K562 (cell line): ENCODE measurements around the gene ZNF768. TPM values are rescaled to one million over a fixed set of nuclear protein-coding genes. Genes with fewer than 3 reads are reported as not detected.

ENCODE experiments used
- ATAC-seq: fragments of 200-7000 bp; cut with Tn5 transposase; 3 replicates; pipeline ENCODE4 v1.9.1; 2020; ENCODE audit warnings: moderate library complexity
- BruUV-seq: library from RNA; stranded (reverse); fragments of 400-500 nt; replicated peaks from 2 replicates; lab custom pipeline; 2021; lab: Mats Ljungman, UMichigan
- CTCF ChIA-PET: fragments of 300-600 bp; formaldehyde crosslinking; extraction: SDS; loops from one replicate; lab custom pipeline; 2021; ENCODE audit warnings: low intra/inter-chr PET ratio; lab: Yijun Ruan, JAX
- POLR2A ChIA-PET: fragments of 300-600, 350-650 bp; sonication (Branson Sonifier 250); formaldehyde crosslinking; extraction: SDS; loops from one replicate; lab custom pipeline; 2021; ENCODE audit warnings: antibody characterized with exemption, inconsistent platforms; lab: Yijun Ruan, JAX
- DNase-seq, 4 experiments: peaks; one replicate each; pipeline versions ENCODE4 v3.0.0 to v3.0.0-alpha.2; 2011 to 2018; ENCODE audit warnings: low spot score in 3 of 4, mixed read lengths in 3 of 4; ENCODE audit errors: extremely low read depth in 1 of 4
- FAIRE-seq: peaks from 2 replicates; lab custom pipeline; 2011; peaks lifted over from hg19 to GRCh38; lab: Jason Lieb, UNC
- H2AFZ ChIP-seq: 2 replicates; pipeline ENCODE4 v1.6.0; 2011; ENCODE audit warnings: low read depth, low read length, control low read depth, inconsistent platforms
- H3K27ac ChIP-seq: fragments of 200-600 bp; 3 replicates; pipeline ENCODE4 v1.8.0; 2011; ENCODE audit warnings: low read depth, mild to moderate bottlenecking, control low read depth, inconsistent platforms, low read length, moderate library complexity, mixed read lengths; ENCODE audit errors: extremely low read depth
- H3K27me3 ChIP-seq, 2 experiments: fragments of 300-600 bp in 1 of 2; 2 replicates in 1 of 2; 3 replicates in 1 of 2; pipeline versions ENCODE4 v1.6.0 to v1.8.0; 2011; ENCODE audit warnings: inconsistent platforms in 2 of 2, low read length in 2 of 2, mild to moderate bottlenecking in 1 of 2, mixed read lengths in 1 of 2, moderate library complexity in 1 of 2; ENCODE audit not compliant: control insufficient read depth in 2 of 2, insufficient read depth in 2 of 2
- H3K36me3 ChIP-seq: fragments of 300-600 bp; 3 replicates; pipeline ENCODE4 v1.8.0; 2011; ENCODE audit warnings: mild to moderate bottlenecking, low read length, inconsistent platforms; ENCODE audit not compliant: control insufficient read depth, insufficient read depth
- H3K4me1 ChIP-seq, 2 experiments: fragments of 200-600 bp in 1 of 2; replicated peaks in 1 of 2; 2 replicates in 1 of 2; 3 replicates in 1 of 2; pipeline versions ENCODE4 v1.5.1 to v1.8.0; 2011; ENCODE audit warnings: inconsistent platforms in 2 of 2, low read length in 2 of 2, mild to moderate bottlenecking in 1 of 2, mixed read lengths in 1 of 2, moderate library complexity in 1 of 2; ENCODE audit not compliant: control insufficient read depth in 2 of 2, insufficient read depth in 2 of 2
- H3K4me2 ChIP-seq: 2 replicates; pipeline ENCODE4 v1.6.1; 2011; ENCODE audit warnings: low read length, control low read depth, inconsistent platforms, mixed read lengths; ENCODE audit not compliant: insufficient read depth
- H3K4me3 ChIP-seq: fragments of 200-600 bp; sonication (generic), shearing (Covaris generic); 2 replicates; pipeline ENCODE4 v1.5.1; 2016; ENCODE audit warnings: control low read depth, inconsistent platforms
- H3K79me2 ChIP-seq: fragments of 200-600 bp; 3 replicates; pipeline ENCODE4 v1.8.0; 2011; ENCODE audit warnings: low read length, inconsistent platforms; ENCODE audit not compliant: control insufficient read depth, insufficient read depth
- H3K9ac ChIP-seq, 2 experiments: 2 replicates each; pipeline versions ENCODE4 v1.6.0 to v1.6.1; 2011; ENCODE audit warnings: low read depth in 2 of 2, low read length in 2 of 2, control low read depth in 1 of 2, inconsistent platforms in 1 of 2, mild to moderate bottlenecking in 1 of 2, mixed read lengths in 1 of 2; ENCODE audit not compliant: insufficient read depth in 1 of 2
- H3K9me1 ChIP-seq: one replicate; pipeline ENCODE4 v1.6.0; 2011; ENCODE audit warnings: inconsistent platforms, mild to moderate bottlenecking, low read length, moderate library complexity; ENCODE audit not compliant: control insufficient read depth, insufficient read depth
- H3K9me3 ChIP-seq: replicated peaks from 2 replicates; pipeline ENCODE4 v1.5.1; 2011; ENCODE audit warnings: low read depth, low read length, inconsistent platforms; ENCODE audit not compliant: control insufficient read depth, insufficient read depth
- H4K20me1 ChIP-seq: replicated peaks from 2 replicates; pipeline ENCODE4 v1.6.1; 2011; ENCODE audit warnings: low read length, inconsistent platforms, mixed read lengths; ENCODE audit not compliant: control insufficient read depth, insufficient read depth
- RBM17 ChIP-seq: fragments of 200-400 bp; formaldehyde crosslinking; IDR thresholded peaks from 2 replicates; pipeline ENCODE4 v1.6.1; 2017; ENCODE audit warnings: low read depth, mild to moderate bottlenecking, low read length, borderline replicate concordance
- SPI1 ChIP-seq: IDR thresholded peaks from 2 replicates; pipeline ENCODE4 v1.6.1; 2011; ENCODE audit warnings: low read depth, low read length, control low read depth, borderline replicate concordance
- TBP ChIP-seq: optimal IDR thresholded peaks from 2 replicates; pipeline ENCODE3; 2011; ENCODE audit warnings: low read depth, low read length, improper control_type of control experiment
- USF1 ChIP-seq: sonication (generic); formaldehyde crosslinking; IDR thresholded peaks from 2 replicates; pipeline ENCODE4 v1.9.0; 2022; ENCODE audit warnings: mild to moderate bottlenecking, missing genetic modification reagents
- WGBS: fragments of 100-300 bp; shearing (Covaris generic); methylation state at CpG from one replicate; pipeline ENCODE4 v1.1.6; 2016; ENCODE audit warnings: low coverage, mixed read lengths; ENCODE audit not compliant: insufficient coverage; ENCODE audit errors: missing lambda C conversion rate; 5-methylcytosine and 5-hydroxymethylcytosine counted together
- in situ Hi-C: fragments of 300-500 bp; cut with MboI; formaldehyde crosslinking; loops from 4 replicates; pipeline ENCODE4 v1.15.0; 2018; ENCODE audit warnings: inconsistent platforms, mixed read lengths
- intact Hi-C: fragments of 100-400 bp; cut with micrococcal nuclease; formaldehyde crosslinking; loops from 2 replicates; pipeline ENCODE4 v1.14.2; 2022
- polyA plus RNA-seq, 8 experiments: library from polyadenylated mRNA; depleted of rRNA in 4 of 8; stranded (reverse) in 5 of 8; unstranded in 3 of 8; fragments of >200 nt; fragmentation: Nextera tagmentation in 2 of 8; fragmentation: Illumina TruSeq in 1 of 8; extraction: Ambion mirVana in 2 of 8; extraction: Trizol in 1 of 8; gene quantifications; 2 replicates each; pipeline versions ENCODE4 v1.2.1 to v1.2.3, GENCODE V29; 2011 to 2014; ENCODE audit warnings: inconsistent platforms in 1 of 8, missing spikeins in 1 of 8
- total RNA-seq, 7 experiments: library from RNA; depleted of rRNA in 6 of 7; stranded (reverse); fragments of >200 nt in 6 of 7; fragmentation: Illumina TruSeq in 2 of 7; extraction: Trizol in 2 of 7; gene quantifications; 2 replicates each; pipeline versions ENCODE4 v1.2.1 to v1.2.3, GENCODE V29; 2011 to 2021; ENCODE audit warnings: low replicate concordance in 1 of 7

ZNF768 gene
- total and polyA plus RNA-seq, 9 of the 15 experiments (the other 6 are each of a cell fraction or from before 2014, with no cell fraction given), result 0.13 to 50.7 (median 26.9) TPM

GRCh38 chr16:30525844-30526136 lies 576 bp downstream of the ZNF768 start:
- ChIA-PET POLR2A (interaction anchor here (0.6 to 4.3 kb wide), 5 partner anchors 9 to 16 kb away, joined by 3 to 16 read pairs (median 4); no protein-coding TSS in a partner anchor), CTCF (no interaction called here)
- no peak overlapping the region; the same call in 1 of the 2 replicates for H2AFZ ChIP-seq
- ATAC-seq (no peak), FAIRE-seq (no peak), DNase-seq (no peak)
- TF ChIP-seq SPI1 (peak; percentile 80; the same call in 1 of the 2 replicates), TBP (peak; percentile 12), RBM17 (no peak), USF1 (CRISPR knock-in tag) (peak; percentile 40; the same call in 1 of the 2 replicates)
- H3K9me1 ChIP-seq, result peaks cover 4% of the 10 kb centered on the region
- peak overlapping the region; percentile 78 for H3K4me3 ChIP-seq
- peaks cover 36 to 67% of the 10 kb centered on the region in 2 experiments; a peak in 4 of 5 replicates for H3K4me1 ChIP-seq
- peak overlapping the region; percentile 69 to 91 for H3K9ac ChIP-seq
- intact Hi-C loops, result loop anchor here (2.0 to 5.0 kb wide), 3 partner anchors 33 to 81 kb away; partner anchors contain the start of gene SEPHS2
- H3K27ac ChIP-seq, result peak overlapping the region; percentile 97
- H3K36me3 ChIP-seq, result peaks cover 17% of the 10 kb centered on the region; the same call in 1 of the 3 replicates
- H3K27me3 ChIP-seq, result no peaks in the 10 kb centered on the region
- in situ Hi-C loops, result no loop called here
- 39% methylated on average over 3 of the region's 4 CpGs for WGBS
- H3K9me3 ChIP-seq, result no peaks in the 10 kb centered on the region
- H3K79me2 ChIP-seq, result peaks cover 19% of the 10 kb centered on the region
- TSS peak; percentile 84 for BruUV-seq
- H4K20me1 ChIP-seq, result no peaks in the 10 kb centered on the region
- H3K4me2 ChIP-seq, result peak overlapping the region; percentile 68
